Measurements from ENCODE around the gene ZFAND5.

ZFAND5 gene

DNA sequence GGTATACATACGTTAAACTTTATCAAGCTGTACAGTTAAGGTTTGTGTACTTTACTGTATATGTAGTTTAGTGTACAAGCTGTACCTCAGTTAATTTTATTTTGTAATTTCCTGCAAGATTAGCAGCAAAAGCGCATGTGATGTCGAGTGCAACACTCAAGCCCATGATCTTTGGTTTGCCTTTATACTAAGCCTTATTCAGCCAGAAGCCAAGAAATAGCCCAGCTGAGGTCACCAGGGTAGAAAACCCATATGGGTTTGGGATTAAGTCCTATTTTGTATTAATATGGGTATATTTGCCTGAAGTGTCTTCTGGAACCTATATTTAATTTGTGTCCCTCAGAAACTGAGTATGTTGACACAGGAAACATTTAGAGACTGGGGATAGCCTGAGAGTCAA lies 59.3 kb downstream of the ZFAND5 start:
- CTCF ChIA-PET = interaction anchor here (1.0 to 1.3 kb wide), 2 partner anchors 12 to 17 kb away, joined by 3 read pairs; no protein-coding TSS in a partner anchor

DNA sequence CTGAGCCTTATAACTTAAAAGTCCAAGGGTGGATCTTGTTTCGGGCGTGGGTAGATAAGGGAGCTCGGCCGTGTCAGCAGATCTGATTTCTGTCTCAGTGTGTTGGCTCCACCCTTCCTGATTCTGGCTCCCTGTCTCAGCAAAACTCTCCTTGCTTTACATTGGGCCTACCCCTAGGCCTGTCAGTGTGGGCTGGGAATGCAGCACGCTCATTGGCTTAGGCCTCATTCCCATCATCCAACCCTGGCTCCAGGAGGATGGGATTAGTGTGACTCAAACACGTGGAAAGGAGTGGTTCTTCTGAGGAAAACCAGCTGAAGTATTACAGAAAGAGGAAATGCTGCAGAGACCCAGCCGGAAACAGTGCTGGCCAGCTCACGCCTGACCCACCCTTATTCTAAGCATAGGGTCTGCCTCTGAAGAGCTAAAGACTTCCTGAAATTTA lies 59.9 kb downstream of the ZFAND5 start:
- no peaks in the 10 kb centered on the region for H3K9me3 ChIP-seq (ENCODE audit: control extremely low read depth in 1 of 5, control insufficient read depth in 4 of 5, insufficient read depth in 2 of 5, low read depth in 1 of 5, low read length in 4 of 5)
- H3K36me3 ChIP-seq (ENCODE audit: control insufficient read depth in 4 of 4, insufficient read depth in 4 of 4, low read length in 3 of 4) = no peaks in the 10 kb centered on the region
- peak overlapping the region in 1 of 2 experiments; percentile 44 for H3K27ac ChIP-seq (ENCODE audit: insufficient read depth in 1 of 2, low read depth in 1 of 2, low read length in 2 of 2, poor library complexity in 1 of 2, severe bottlenecking in 2 of 2)
- no peaks in the 10 kb centered on the region for H3K27me3 ChIP-seq (replicated peaks in 2 of 5; ENCODE audit: control insufficient read depth in 4 of 5, insufficient read depth in 5 of 5, low read length in 4 of 5)
- peak overlapping the region in 5 of 7 experiments; percentile 2 to 65 (median 31) for H3K4me3 ChIP-seq (ENCODE audit: control insufficient read depth in 1 of 7, extremely low read depth in 1 of 7, insufficient read depth in 4 of 7, low read depth in 2 of 7, low read length in 6 of 7)
- 12% methylated on average over 6 of the region's 8 CpGs for WGBS (ENCODE audit: insufficient coverage)
- DNase-seq = peak; percentile 55 to 74 (median 66)
- ChIA-PET CTCF (interaction anchor here (1.0 to 1.3 kb wide), 2 partner anchors 11 to 17 kb away, joined by 3 read pairs; no protein-coding TSS in a partner anchor), POLR2A (no interaction called here)
- H3K4me1 ChIP-seq (ENCODE audit: control extremely low read depth in 1 of 4, control insufficient read depth in 4 of 4, insufficient read depth in 4 of 4, low read length in 3 of 4) = peaks cover 8 to 16% (median 13%) of the 10 kb centered on the region in 4 experiments

More for the DNA sequence above, 59.3 kb downstream of the ZFAND5 start:
- POLR2A ChIA-PET = no interaction called here
- DNase-seq = no peak
- Histone ChIP-seq H3K36me3 (ENCODE audit: control insufficient read depth in 4 of 4, insufficient read depth in 4 of 4, low read length in 3 of 4) (no peaks in the 10 kb centered on the region), H3K9me3 (ENCODE audit: control extremely low read depth in 1 of 5, control insufficient read depth in 4 of 5, insufficient read depth in 2 of 5, low read depth in 1 of 5, low read length in 4 of 5) (no peaks in the 10 kb centered on the region), H3K27me3 (replicated peaks in 2 of 5; ENCODE audit: control insufficient read depth in 4 of 5, insufficient read depth in 5 of 5, low read length in 4 of 5) (no peaks in the 10 kb centered on the region), H3K4me1 (ENCODE audit: control extremely low read depth in 1 of 4, control insufficient read depth in 4 of 4, insufficient read depth in 4 of 4, low read length in 3 of 4) (peaks cover 8 to 16% (median 13%) of the 10 kb centered on the region in 4 experiments), H3K4me3 (ENCODE audit: control insufficient read depth in 1 of 7, extremely low read depth in 1 of 7, insufficient read depth in 4 of 7, low read depth in 2 of 7, low read length in 6 of 7) (peak overlapping the region in 5 of 7 experiments; percentile 2 to 65 (median 31)), H3K27ac (ENCODE audit: insufficient read depth in 1 of 2, low read depth in 1 of 2, low read length in 2 of 2, poor library complexity in 1 of 2, severe bottlenecking in 2 of 2) (no peak overlapping the region)
- WGBS (ENCODE audit: insufficient coverage) = 91% methylated on average over 3 of the region's 3 CpGs

DNA sequence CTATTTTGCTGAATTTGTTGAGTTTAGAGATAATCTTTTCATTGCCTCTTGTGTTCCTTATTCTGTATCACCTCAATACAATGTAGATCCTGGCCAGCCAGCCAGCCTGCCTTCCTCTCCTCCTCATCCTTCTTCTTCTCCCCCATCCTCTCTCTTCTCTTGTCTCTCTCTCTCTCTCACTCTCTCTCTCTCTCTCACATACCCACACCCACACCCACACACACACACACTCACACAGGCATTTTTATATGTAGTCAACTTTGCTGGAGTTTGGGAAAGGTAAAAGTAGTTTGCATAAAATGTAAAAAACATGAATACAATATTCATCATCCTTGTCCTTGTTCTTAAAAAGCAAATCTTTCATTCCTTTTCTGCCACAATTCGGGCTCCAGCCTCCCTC lies 60.5 kb downstream of the ZFAND5 start:
- 43% methylated on average over 1 of the region's 1 CpG for WGBS (ENCODE audit: insufficient coverage)
- Histone ChIP-seq H3K9me3 (ENCODE audit: control extremely low read depth in 1 of 5, control insufficient read depth in 4 of 5, insufficient read depth in 2 of 5, low read depth in 1 of 5, low read length in 4 of 5) (no peaks in the 10 kb centered on the region), H3K36me3 (ENCODE audit: control insufficient read depth in 4 of 4, insufficient read depth in 4 of 4, low read length in 3 of 4) (no peaks in the 10 kb centered on the region), H3K4me3 (ENCODE audit: control insufficient read depth in 1 of 7, extremely low read depth in 1 of 7, insufficient read depth in 4 of 7, low read depth in 2 of 7, low read length in 6 of 7) (peak overlapping the region in 2 of 7 experiments; percentile 8 to 65), H3K27ac (ENCODE audit: insufficient read depth in 1 of 2, low read depth in 1 of 2, low read length in 2 of 2, poor library complexity in 1 of 2, severe bottlenecking in 2 of 2) (peak overlapping the region in 1 of 2 experiments; percentile 44), H3K4me1 (ENCODE audit: control extremely low read depth in 1 of 4, control insufficient read depth in 4 of 4, insufficient read depth in 4 of 4, low read length in 3 of 4) (peaks cover 8 to 16% (median 13%) of the 10 kb centered on the region in 4 experiments), H3K27me3 (replicated peaks in 2 of 5; ENCODE audit: control insufficient read depth in 4 of 5, insufficient read depth in 5 of 5, low read length in 4 of 5) (no peaks in the 10 kb centered on the region)
- ChIA-PET POLR2A (no interaction called here), CTCF (interaction anchor here (1.3 kb wide), 1 partner anchor 16 kb away, joined by 3 read pairs; no protein-coding TSS in a partner anchor)
- DNase-seq = no peak

Measured in common myeloid progenitor, CD34-positive (primary cell).